Dermis blood vessel endothelial cell (primary cell): ENCODE data around the gene ANK2. TPM values are rescaled to one million over a fixed set of nuclear protein-coding genes. Genes with fewer than 3 reads are reported as not detected.
"Not testable (repeated sequence)": the region's sequence is repeated elsewhere in the genome, so short reads cannot be mapped to it uniquely, and the experiment has no call there.

Experiments used
- DNase-seq: peaks from one replicate; pipeline ENCODE4 v3.0.0; 2010
- total RNA-seq: library from RNA; depleted of rRNA; stranded (reverse); fragments of >200 nt; gene quantifications from 2 replicates; pipeline ENCODE4 v1.2.3, GENCODE V29; 2014

The ANK2 gene
- total RNA-seq, 1 donor from 2014 or later: 41.4 TPM

- DNase-seq: no peak
These were observed 104.8 kb downstream of the ANK2 start for GRCh38 chr4:113154281-113154680.

GRCh38 chr4:113157086-113157857, 107.8 kb downstream of the ANK2 start:
- no peak for DNase-seq

GRCh38 chr4:113159942-113160545, 110.6 kb downstream of the ANK2 start:
- DNase-seq: no peak

GRCh38 chr4:113160548-113160947, 111.1 kb downstream of the ANK2 start:
- no peak for DNase-seq

- DNase-seq: no peak
These were observed 112.6 kb downstream of the ANK2 start for GRCh38 chr4:113162089-113162488.

- DNase-seq: no peak
These were observed 119.9 kb downstream of the ANK2 start for GRCh38 chr4:113169368-113169767.

GRCh38 chr4:113170115-113170804, 120.8 kb downstream of the ANK2 start:
- no peak for DNase-seq

GRCh38 chr4:113170805-113171468, 121.5 kb downstream of the ANK2 start:
- no peak for DNase-seq

GRCh38 chr4:113173126-113173792, 123.8 kb downstream of the ANK2 start:
- DNase-seq: no peak

- no peak for DNase-seq
These were observed 124.4 kb downstream of the ANK2 start for GRCh38 chr4:113173793-113174264.

GRCh38 chr4:113179091-113179490, 129.6 kb downstream of the ANK2 start:
- DNase-seq: no peak

- no peak for DNase-seq
These were observed 130.5 kb downstream of the ANK2 start for GRCh38 chr4:113179996-113180395.

- no peak for DNase-seq
These were observed 132.0 kb downstream of the ANK2 start for GRCh38 chr4:113181289-113182007.

GRCh38 chr4:113183032-113183605, 133.7 kb downstream of the ANK2 start:
- no peak for DNase-seq

- DNase-seq: not testable (repeated sequence)
These were observed 136.8 kb downstream of the ANK2 start for GRCh38 chr4:113186220-113186619.

- DNase-seq: no peak
These were observed 137.5 kb downstream of the ANK2 start for GRCh38 chr4:113186913-113187312.

- no peak for DNase-seq
These were observed 137.9 kb downstream of the ANK2 start for GRCh38 chr4:113187358-113187757.

- no peak for DNase-seq
These were observed 140.1 kb downstream of the ANK2 start for GRCh38 chr4:113189546-113189945.

GRCh38 chr4:113209153-113209552, 159.7 kb downstream of the ANK2 start:
- no peak for DNase-seq

- no peak for DNase-seq
These were observed 160.3 kb downstream of the ANK2 start for GRCh38 chr4:113209652-113210320.

- DNase-seq: no peak
These were observed 163.2 kb downstream of the ANK2 start for GRCh38 chr4:113212613-113213012.
